Measurements from ENCODE around the gene ATP6V1C2. TPM values are rescaled to one million over a fixed set of nuclear protein-coding genes. Genes with fewer than 3 reads are reported as not detected.

The ATP6V1C2 gene
- polyA plus RNA-seq, 1 donor from 2014 or later = not detected

- H3K27ac ChIP-seq (ENCODE audit: low read length) = no peak overlapping the region
These were observed 21.2 kb upstream of the ATP6V1C2 start for GRCh38 chr2:10700078-10700803.

More at GRCh38 chr2:10700078-10700803, 21.2 kb upstream of the ATP6V1C2 start:
- Histone ChIP-seq H3K4me3 (ENCODE audit: low read length) (no peak overlapping the region), H3F3A (ENCODE audit: insufficient read depth, low read length, poor library complexity, severe bottlenecking) (no peaks in the 10 kb centered on the region), H3K27me3 (ENCODE audit: insufficient read depth, low read depth, low read length) (no peaks in the 10 kb centered on the region), H3K9me3 (ENCODE audit: low read length) (no peaks in the 10 kb centered on the region), H3K36me3 (ENCODE audit: insufficient read depth, low read length) (no peaks in the 10 kb centered on the region), H2AFZ (ENCODE audit: low read depth, low read length) (no peak overlapping the region), H4K20me1 (ENCODE audit: insufficient read depth) (no peaks in the 10 kb centered on the region), H3K79me2 (replicated peaks; ENCODE audit: insufficient read depth, low read length) (no peaks in the 10 kb centered on the region), H3K4me2 (ENCODE audit: low read length) (no peak overlapping the region), H3K9me2 (ENCODE audit: insufficient read depth, low read length) (no peaks in the 10 kb centered on the region), H3K9ac (ENCODE audit: low read length) (no peak overlapping the region)
- TF ChIP-seq RAD21 (conservative IDR thresholded peaks at IDR 0.05) (no peak), REST (IDR thresholded peaks at IDR 0.05; ENCODE audit: borderline replicate concordance) (no peak), SMC3 (conservative IDR thresholded peaks at IDR 0.05; ENCODE audit: poor library complexity) (no peak), POLR2AphosphoS5 (IDR thresholded peaks at IDR 0.05) (no peak), MXI1 (conservative IDR thresholded peaks at IDR 0.05; ENCODE audit: poor library complexity, severe bottlenecking) (no peak), EP300 (conservative IDR thresholded peaks at IDR 0.05; ENCODE audit: poor library complexity, severe bottlenecking) (no peak), EZH2 (IDR thresholded peaks at IDR 0.05; ENCODE audit: borderline replicate concordance, insufficient read depth, low read length, poor library complexity, severe bottlenecking) (no peak), TAF1 (IDR thresholded peaks at IDR 0.05; ENCODE audit: low read depth) (no peak), CTCF (IDR thresholded peaks at IDR 0.05; ENCODE audit: poor library complexity, severe bottlenecking) (no peak)

Data from neural cell (in vitro differentiated cells).